Keratinocyte (primary cell): ENCODE data around the gene SLC16A14. TPM values are rescaled to one million over a fixed set of nuclear protein-coding genes. Genes with fewer than 3 reads are reported as not detected.
A peak's percentile ranks its signal among the peaks of the same experiment; 100 is the strongest.
"Not testable (repeated sequence)": the region's sequence is repeated elsewhere in the genome, so short reads cannot be mapped to it uniquely, and the experiment has no call there.

ENCODE experiments used
- DNase-seq: peaks from one replicate; pipeline ENCODE4 v3.0.0-alpha.2; 2011; ENCODE audit warnings: low read depth, missing footprints, low spot score
- FAIRE-seq: peaks from 2 replicates; lab custom pipeline; 2011; peaks lifted over from hg19 to GRCh38; lab: Jason Lieb, UNC
- H2AFZ ChIP-seq: 2 replicates; pipeline ENCODE4 v1.6.0; 2012; ENCODE audit warnings: low read length, control low read depth, inconsistent platforms; ENCODE audit not compliant: control insufficient read depth
- H3K27ac ChIP-seq: 2 replicates; pipeline ENCODE4 v1.5.1; 2011; ENCODE audit warnings: low read length; ENCODE audit not compliant: control insufficient read depth, insufficient read depth
- H3K27me3 ChIP-seq: 3 replicates; pipeline ENCODE4 v1.6.0; 2011; ENCODE audit warnings: low read length; ENCODE audit not compliant: control insufficient read depth, insufficient read depth; ENCODE audit errors: extremely low read depth
- H3K36me3 ChIP-seq, 2 experiments: 2 replicates in 1 of 2; 3 replicates in 1 of 2; pipeline ENCODE4 v1.5.1; 2011; ENCODE audit warnings: low read length in 2 of 2, mild to moderate bottlenecking in 1 of 2; ENCODE audit not compliant: control insufficient read depth in 2 of 2, insufficient read depth in 2 of 2; ENCODE audit errors: extremely low read depth in 1 of 2
- H3K4me1 ChIP-seq: 3 replicates; pipeline ENCODE4 v1.5.1; 2011; ENCODE audit warnings: low read length; ENCODE audit not compliant: control insufficient read depth, insufficient read depth; ENCODE audit errors: extremely low read depth
- H3K4me2 ChIP-seq: 3 replicates; pipeline ENCODE4 v1.6.0; 2011; ENCODE audit warnings: low read depth, low read length; ENCODE audit not compliant: control insufficient read depth, insufficient read depth; ENCODE audit errors: extremely low read depth
- H3K4me3 ChIP-seq, 3 experiments: fragments of 200-600 bp in 1 of 3; sonication (generic) in 1 of 3; 2 replicates in 2 of 3; 3 replicates in 1 of 3; pipeline ENCODE4 v1.5.1; 2011 to 2016; ENCODE audit warnings: low read length in 3 of 3, mild to moderate bottlenecking in 3 of 3, control low read depth in 2 of 3, inconsistent platforms in 1 of 3, low read depth in 1 of 3, mixed read lengths in 1 of 3, mixed run types in 1 of 3, moderate library complexity in 1 of 3; ENCODE audit not compliant: control insufficient read depth in 2 of 3, insufficient read depth in 2 of 3; ENCODE audit errors: extremely low read depth in 1 of 3
- H3K79me2 ChIP-seq: 2 replicates; pipeline ENCODE4 v1.6.0; 2012; ENCODE audit warnings: low read length; ENCODE audit not compliant: control insufficient read depth, insufficient read depth
- H3K9ac ChIP-seq: 3 replicates; pipeline ENCODE4 v1.6.0; 2011; ENCODE audit warnings: low read length; ENCODE audit not compliant: control insufficient read depth, insufficient read depth; ENCODE audit errors: extremely low read depth
- H3K9me1 ChIP-seq: 3 replicates; pipeline ENCODE4 v1.6.0; 2011; ENCODE audit warnings: low read length; ENCODE audit not compliant: control insufficient read depth, insufficient read depth; ENCODE audit errors: extremely low read depth
- H3K9me3 ChIP-seq: 2 replicates; pipeline ENCODE4 v1.5.1; 2012; ENCODE audit warnings: low read depth, low read length; ENCODE audit not compliant: control insufficient read depth
- H4K20me1 ChIP-seq: 3 replicates; pipeline ENCODE4 v1.6.0; 2011; ENCODE audit warnings: low read length; ENCODE audit not compliant: control insufficient read depth, insufficient read depth; ENCODE audit errors: extremely low read depth
- EZH2 ChIP-seq: IDR thresholded peaks from one replicate; pipeline ENCODE4 v1.6.1; 2012; ENCODE audit warnings: inconsistent platforms, mild to moderate bottlenecking, low read length, moderate library complexity
- dilution Hi-C: fragments of 300-500 bp; cut with MboI; formaldehyde crosslinking; loops from one replicate; pipeline ENCODE4 v1.7.0; 2020; ENCODE audit warnings: low sequenced_read_pairs; ENCODE audit not compliant: extremely low pct_ligation_motif_present
- polyA minus RNA-seq, 3 experiments: library from RNA; depleted of rRNA, polyadenylated mRNA; stranded (reverse); fragments of >200 nt; gene quantifications; 1 replicate in 1 of 3; 2 replicates in 1 of 3; 3 replicates in 1 of 3; pipeline ENCODE4 v1.2.3, GENCODE V29; 2011
- polyA plus RNA-seq, 5 experiments: library from polyadenylated mRNA; depleted of rRNA in 3 of 5; stranded (reverse) in 3 of 5; stranded (forward) in 1 of 5; unstranded in 1 of 5; fragments of >200 nt; gene quantifications; 1 replicate in 1 of 5; 2 replicates in 3 of 5; 3 replicates in 1 of 5; pipeline versions ENCODE4 v1.2.1 to v1.2.3, GENCODE V29; 2011 to 2012; ENCODE audit warnings: missing spikeins in 2 of 5, low read depth in 1 of 5, low replicate concordance in 1 of 5
- TF ChIP-seq, protein P1 (sequence below), 3 experiments: IDR thresholded peaks in 1 of 3; conservative IDR thresholded peaks in 1 of 3; optimal IDR thresholded peaks in 1 of 3; 2 replicates in 2 of 3; 3 replicates in 1 of 3; pipeline versions ENCODE3 to v1.5.1; 2011; ENCODE audit warnings: low read length in 3 of 3, mild to moderate bottlenecking in 3 of 3, moderate library complexity in 2 of 3, control low read depth in 1 of 3, inconsistent platforms in 1 of 3; ENCODE audit not compliant: insufficient read depth in 2 of 3; ENCODE audit errors: extremely low read depth in 1 of 3

Gene SLC16A14, protein sequence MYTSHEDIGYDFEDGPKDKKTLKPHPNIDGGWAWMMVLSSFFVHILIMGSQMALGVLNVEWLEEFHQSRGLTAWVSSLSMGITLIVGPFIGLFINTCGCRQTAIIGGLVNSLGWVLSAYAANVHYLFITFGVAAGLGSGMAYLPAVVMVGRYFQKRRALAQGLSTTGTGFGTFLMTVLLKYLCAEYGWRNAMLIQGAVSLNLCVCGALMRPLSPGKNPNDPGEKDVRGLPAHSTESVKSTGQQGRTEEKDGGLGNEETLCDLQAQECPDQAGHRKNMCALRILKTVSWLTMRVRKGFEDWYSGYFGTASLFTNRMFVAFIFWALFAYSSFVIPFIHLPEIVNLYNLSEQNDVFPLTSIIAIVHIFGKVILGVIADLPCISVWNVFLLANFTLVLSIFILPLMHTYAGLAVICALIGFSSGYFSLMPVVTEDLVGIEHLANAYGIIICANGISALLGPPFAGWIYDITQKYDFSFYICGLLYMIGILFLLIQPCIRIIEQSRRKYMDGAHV
- polyA plus RNA-seq (0.34 to 0.97 TPM (median 0.67 TPM) in 3 replicates), polyA minus RNA-seq (0.30 to 1.0 TPM (median 0.82 TPM) in 3 replicates)
- 0.34 TPM for polyA plus RNA-seq (2011; ENCODE audit: low read depth)
- 0.39 and 0.70 TPM in 2 replicates for polyA plus RNA-seq (2011; cell fraction: cytosol; rRNA removed)
- polyA plus RNA-seq (2011; cell fraction: nucleus; rRNA removed), result 1.1 TPM in 2 replicates
- 0.44 and 1.1 TPM in 2 replicates for polyA plus RNA-seq (2012; ENCODE audit: low replicate concordance)
- not detected for polyA minus RNA-seq (2011; cell fraction: cytosol; rRNA and poly(A)+ RNA removed)
- 0.54 and 0.63 TPM in 2 replicates for polyA minus RNA-seq (2011; cell fraction: nucleus; rRNA and poly(A)+ RNA removed)

DNA sequence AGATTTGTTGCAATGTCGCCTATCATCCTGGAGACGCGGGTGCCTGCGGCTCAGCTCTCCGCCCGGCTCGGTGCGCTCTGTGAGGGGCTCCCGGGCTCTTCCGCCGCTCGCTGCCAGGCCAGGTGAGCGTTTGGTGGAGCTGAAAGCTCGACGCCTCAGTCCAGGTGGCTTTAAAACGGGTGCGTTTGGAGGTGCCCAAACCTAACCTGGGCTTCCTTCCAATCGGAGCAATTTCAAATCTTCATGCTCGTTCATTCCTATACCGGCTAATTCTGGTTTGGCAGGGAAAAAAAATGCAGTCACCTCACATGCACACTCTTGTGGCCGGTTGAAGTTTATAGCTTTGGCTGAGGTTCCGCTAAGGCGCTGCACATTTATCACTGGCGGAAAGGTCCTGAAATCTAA is at the start of gene SLC16A14:
TSS of gene SLC16A14 (minus strand) at position 274 of the 405 bp plus-strand sequence. CDS start 9,572 bp downstream, outside the sequence.
- no peak for DNase-seq
- dilution Hi-C loops, result no loop called here
- peak within 1 kb of the TSS; percentile 38 to 68 (median 61) for H3K4me3 ChIP-seq
- peak; percentile 79 for FAIRE-seq
- no peak within 1 kb of the TSS for H3K27ac ChIP-seq
- H3K9me3 ChIP-seq, result no peaks in the 10 kb centered on the region
- peaks cover 5% of the 10 kb centered on the region for H3K27me3 ChIP-seq
- H3K79me2 ChIP-seq, result no peaks in the 10 kb centered on the region
- H3K9me1 ChIP-seq, result no peaks in the 10 kb centered on the region
- H3K9ac ChIP-seq, result peak within 1 kb of the TSS; percentile 50
- peak within 1 kb of the TSS; percentile 94 for H2AFZ ChIP-seq
- TF ChIP-seq, protein P1, sequence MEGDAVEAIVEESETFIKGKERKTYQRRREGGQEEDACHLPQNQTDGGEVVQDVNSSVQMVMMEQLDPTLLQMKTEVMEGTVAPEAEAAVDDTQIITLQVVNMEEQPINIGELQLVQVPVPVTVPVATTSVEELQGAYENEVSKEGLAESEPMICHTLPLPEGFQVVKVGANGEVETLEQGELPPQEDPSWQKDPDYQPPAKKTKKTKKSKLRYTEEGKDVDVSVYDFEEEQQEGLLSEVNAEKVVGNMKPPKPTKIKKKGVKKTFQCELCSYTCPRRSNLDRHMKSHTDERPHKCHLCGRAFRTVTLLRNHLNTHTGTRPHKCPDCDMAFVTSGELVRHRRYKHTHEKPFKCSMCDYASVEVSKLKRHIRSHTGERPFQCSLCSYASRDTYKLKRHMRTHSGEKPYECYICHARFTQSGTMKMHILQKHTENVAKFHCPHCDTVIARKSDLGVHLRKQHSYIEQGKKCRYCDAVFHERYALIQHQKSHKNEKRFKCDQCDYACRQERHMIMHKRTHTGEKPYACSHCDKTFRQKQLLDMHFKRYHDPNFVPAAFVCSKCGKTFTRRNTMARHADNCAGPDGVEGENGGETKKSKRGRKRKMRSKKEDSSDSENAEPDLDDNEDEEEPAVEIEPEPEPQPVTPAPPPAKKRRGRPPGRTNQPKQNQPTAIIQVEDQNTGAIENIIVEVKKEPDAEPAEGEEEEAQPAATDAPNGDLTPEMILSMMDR (optimal IDR thresholded peaks at IDR 0.05 in 1 of 3, IDR thresholded peaks at IDR 0.05 in 1 of 3, conservative IDR thresholded peaks at IDR 0.05 in 1 of 3; ENCODE audit: extremely low read depth in 1 of 3, insufficient read depth in 2 of 3, low read length in 3 of 3), result peak in 2 of 3 experiments; percentile 34 to 62
- TF ChIP-seq EZH2, result no peak
- H3K4me1 ChIP-seq, result peaks cover 14% of the 10 kb centered on the region
- H3K4me2 ChIP-seq, result peak within 1 kb of the TSS; percentile 96
- no peaks in the 10 kb centered on the region for H3K36me3 ChIP-seq
- H4K20me1 ChIP-seq, result no peaks in the 10 kb centered on the region

DNA sequence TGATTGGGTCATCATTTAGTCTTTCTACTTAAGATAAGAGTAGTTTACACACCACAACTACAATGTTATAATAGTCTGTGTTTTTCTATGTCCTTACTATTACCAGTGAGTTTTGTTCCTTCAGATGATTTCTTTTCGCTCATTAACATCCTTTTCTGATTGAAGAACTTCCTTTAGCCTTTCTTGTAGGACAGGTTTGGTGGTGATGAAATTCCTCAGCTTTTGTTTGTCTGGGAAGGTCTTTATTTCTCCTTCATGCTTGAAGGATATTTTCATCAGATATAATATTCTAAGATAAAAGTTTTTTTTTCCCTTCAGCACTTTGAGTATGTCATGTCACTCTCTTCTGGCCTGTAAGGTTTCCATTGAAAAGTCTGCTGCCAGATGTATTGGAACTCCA is 38.0 kb upstream of the SLC16A14 start:
- no peaks in the 10 kb centered on the region for H3K27me3 ChIP-seq
- no peak overlapping the region for H3K4me2 ChIP-seq
- H3K9me1 ChIP-seq, result no peaks in the 10 kb centered on the region
- H3K9me3 ChIP-seq, result no peaks in the 10 kb centered on the region
- H3K9ac ChIP-seq, result no peak overlapping the region
- no peaks in the 10 kb centered on the region for H4K20me1 ChIP-seq
- H3K79me2 ChIP-seq, result no peaks in the 10 kb centered on the region
- dilution Hi-C loops, result no loop called here
- no peak overlapping the region for H3K27ac ChIP-seq
- no peak overlapping the region for H3K4me3 ChIP-seq
- H3K36me3 ChIP-seq, result no peaks in the 10 kb centered on the region
- H3K4me1 ChIP-seq, result no peaks in the 10 kb centered on the region
- TF ChIP-seq EZH2, result no peak
- TF ChIP-seq, protein P1 (optimal IDR thresholded peaks at IDR 0.05 in 1 of 3, IDR thresholded peaks at IDR 0.05 in 1 of 3, conservative IDR thresholded peaks at IDR 0.05 in 1 of 3; ENCODE audit: extremely low read depth in 1 of 3, insufficient read depth in 2 of 3, low read length in 3 of 3), result no peak
- FAIRE-seq, result no peak
- DNase-seq, result no peak
- no peak overlapping the region for H2AFZ ChIP-seq

DNA sequence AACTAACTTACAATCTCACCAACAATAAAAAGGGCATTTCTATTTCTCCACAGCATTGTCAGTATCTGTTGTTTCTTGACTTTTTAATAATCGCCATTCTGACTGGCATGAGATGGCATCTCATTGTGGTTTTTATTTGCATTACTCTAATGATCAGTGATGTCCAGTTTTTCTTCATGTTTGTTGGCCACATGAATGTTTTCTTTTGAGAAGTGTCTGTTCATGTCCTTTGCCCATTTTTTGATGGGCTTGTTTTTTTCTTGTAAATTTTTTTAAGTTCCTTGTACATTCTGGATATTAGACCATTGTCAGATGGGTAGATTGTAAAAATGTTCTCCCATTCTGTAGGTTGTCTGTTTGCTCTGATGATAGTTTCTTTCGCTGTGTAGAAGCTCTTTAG is 33.2 kb upstream of the SLC16A14 start:
- H2AFZ ChIP-seq, H3K9me1 ChIP-seq, DNase-seq, H3K4me1 ChIP-seq, H4K20me1 ChIP-seq, dilution Hi-C loops, H3K36me3 ChIP-seq, H3K9me3 ChIP-seq, H3K27ac ChIP-seq, H3K79me2 ChIP-seq, H3K4me3 ChIP-seq, H3K4me2 ChIP-seq, H3K27me3 ChIP-seq, H3K9ac ChIP-seq, FAIRE-seq: not testable (repeated sequence)
